SK-N-MC (cell line): ENCODE data around the gene BORCS6.
A peak's percentile ranks its signal among the peaks of the same experiment; 100 is the strongest.

Experiments
- EZH2 ChIP-seq: fragments of 200-600 bp; sonication (generic); IDR thresholded peaks from one replicate; pipeline ENCODE4 v1.6.1; 2017; ENCODE audit warnings: antibody characterized with exemption
- FOXP2 ChIP-seq: optimal IDR thresholded peaks from 2 replicates; pipeline ENCODE3; 2011; ENCODE audit warnings: mild to moderate bottlenecking, moderate library complexity; ENCODE audit not compliant: insufficient read depth; ENCODE audit errors: extremely low read length, control extremely low read depth
- POLR2AphosphoS5 ChIP-seq: IDR thresholded peaks from 2 replicates; pipeline ENCODE4 v1.6.1; 2012; ENCODE audit warnings: mild to moderate bottlenecking, low read depth, low read length, borderline replicate concordance

DNA sequence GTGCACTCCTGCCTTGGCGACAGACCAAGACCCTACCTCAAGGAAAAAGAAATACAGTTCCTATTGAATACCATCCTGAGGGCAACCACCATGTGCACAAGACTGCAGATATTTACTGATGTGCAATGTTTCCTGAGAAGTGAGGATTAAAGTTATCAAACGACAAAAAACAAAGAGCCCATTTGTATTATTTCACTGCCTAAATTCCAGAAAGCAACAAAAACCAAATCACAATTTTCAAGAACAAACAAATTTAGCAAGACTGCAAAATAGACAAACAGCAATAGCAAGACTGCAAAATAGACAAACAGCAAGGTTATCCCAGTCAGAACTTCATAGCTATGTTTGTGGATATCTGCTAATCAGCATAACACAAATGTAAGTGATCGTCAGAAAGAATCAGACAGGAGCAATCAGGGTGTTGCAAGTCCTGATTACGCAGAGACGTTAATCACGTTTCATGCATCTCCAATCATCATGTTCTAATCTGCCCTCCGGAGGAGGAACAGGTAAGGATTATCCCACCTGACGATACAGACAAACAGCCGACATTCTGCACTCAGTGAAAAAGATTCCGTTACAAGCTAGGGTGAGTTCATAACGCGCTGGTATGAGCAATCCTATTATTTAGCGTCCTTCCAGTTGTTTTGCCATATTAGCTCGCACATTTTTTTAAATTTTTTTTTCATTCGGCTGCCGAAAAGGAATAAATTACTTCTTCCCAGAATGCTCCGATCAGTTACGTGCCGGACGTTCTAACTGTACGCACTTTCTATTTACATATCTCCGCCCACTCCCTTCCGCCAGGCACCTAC, 16.7 kb downstream of the BORCS6 start:
- TF ChIP-seq EZH2: no peak
- no peak for TF ChIP-seq FOXP2
- peak; percentile 100 for TF ChIP-seq POLR2AphosphoS5
